GM18907 (cell line): ENCODE results near the gene RAB11FIP3.

ENCODE experiments used
- ATAC-seq: cut with Tn5 transposase; IDR thresholded peaks from one replicate; pipeline ENCODE4 v1.9.1; 2021; ENCODE audit warnings: mild to moderate bottlenecking, moderate library complexity; ENCODE audit not compliant: unreplicated experiment

Gene RAB11FIP3

GRCh38 chr16:551210-551609 is 125.8 kb downstream of the RAB11FIP3 start:
- ATAC-seq: no peak

GRCh38 chr16:552171-552570 is 126.7 kb downstream of the RAB11FIP3 start:
- no peak for ATAC-seq

- ATAC-seq: no peak
These were observed 128.3 kb downstream of the RAB11FIP3 start for GRCh38 chr16:553601-554296.

DNA sequence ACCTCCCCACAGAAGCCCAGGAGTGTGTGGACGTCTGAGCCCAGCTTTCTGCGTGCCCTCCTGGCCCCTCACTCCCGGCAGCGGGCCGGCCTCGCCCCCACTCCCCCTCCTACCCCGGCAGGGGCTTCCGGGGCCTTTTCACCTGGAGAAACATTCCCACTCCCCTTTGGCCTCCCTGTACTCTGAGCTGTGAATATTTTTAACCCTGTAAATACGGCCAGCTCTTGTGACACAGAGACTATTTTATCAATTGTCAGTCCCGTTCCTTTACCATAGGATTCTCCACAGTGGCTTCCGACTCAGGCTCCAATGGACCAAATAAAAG is 128.8 kb downstream of the RAB11FIP3 start:
- no peak for ATAC-seq

- no peak for ATAC-seq
These were observed 129.4 kb downstream of the RAB11FIP3 start for GRCh38 chr16:554640-555365.

GRCh38 chr16:555528-556473 is 130.4 kb downstream of the RAB11FIP3 start:
- no peak for ATAC-seq

DNA sequence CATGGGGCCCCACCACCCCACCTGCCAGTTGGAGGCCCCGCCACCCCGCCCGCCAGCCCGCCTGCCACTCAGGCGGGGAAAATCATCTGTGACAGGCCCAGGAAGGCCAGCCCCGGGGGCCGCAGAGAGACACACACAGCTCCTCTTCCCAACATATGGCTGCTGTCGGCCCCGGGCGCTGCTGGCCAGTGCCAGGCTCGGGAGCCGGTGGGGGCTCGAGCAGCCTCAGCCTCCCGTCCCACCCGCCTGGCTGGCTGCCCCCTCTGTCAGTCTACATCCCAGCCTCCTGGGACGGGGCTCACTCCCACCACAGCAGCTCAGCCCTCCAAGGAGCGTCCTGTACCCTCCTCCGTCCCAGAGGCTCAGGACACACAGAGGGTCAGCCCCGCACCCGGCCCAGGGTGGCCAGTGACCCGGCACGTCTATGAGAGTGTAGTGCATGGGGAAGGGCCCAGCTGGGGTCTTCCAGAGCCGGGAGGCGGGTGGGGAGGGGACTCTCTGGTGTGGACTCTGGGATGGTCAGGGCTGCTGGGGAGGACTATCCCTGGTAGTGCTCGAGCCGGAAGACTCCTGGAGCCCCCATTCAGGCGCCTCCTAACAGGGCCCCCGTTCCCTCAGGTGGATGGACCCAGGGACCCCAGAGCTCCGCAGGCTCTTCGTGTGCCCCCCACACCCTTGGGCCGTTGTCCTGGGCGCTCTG is 131.2 kb downstream of the RAB11FIP3 start:
- ATAC-seq: no peak

DNA sequence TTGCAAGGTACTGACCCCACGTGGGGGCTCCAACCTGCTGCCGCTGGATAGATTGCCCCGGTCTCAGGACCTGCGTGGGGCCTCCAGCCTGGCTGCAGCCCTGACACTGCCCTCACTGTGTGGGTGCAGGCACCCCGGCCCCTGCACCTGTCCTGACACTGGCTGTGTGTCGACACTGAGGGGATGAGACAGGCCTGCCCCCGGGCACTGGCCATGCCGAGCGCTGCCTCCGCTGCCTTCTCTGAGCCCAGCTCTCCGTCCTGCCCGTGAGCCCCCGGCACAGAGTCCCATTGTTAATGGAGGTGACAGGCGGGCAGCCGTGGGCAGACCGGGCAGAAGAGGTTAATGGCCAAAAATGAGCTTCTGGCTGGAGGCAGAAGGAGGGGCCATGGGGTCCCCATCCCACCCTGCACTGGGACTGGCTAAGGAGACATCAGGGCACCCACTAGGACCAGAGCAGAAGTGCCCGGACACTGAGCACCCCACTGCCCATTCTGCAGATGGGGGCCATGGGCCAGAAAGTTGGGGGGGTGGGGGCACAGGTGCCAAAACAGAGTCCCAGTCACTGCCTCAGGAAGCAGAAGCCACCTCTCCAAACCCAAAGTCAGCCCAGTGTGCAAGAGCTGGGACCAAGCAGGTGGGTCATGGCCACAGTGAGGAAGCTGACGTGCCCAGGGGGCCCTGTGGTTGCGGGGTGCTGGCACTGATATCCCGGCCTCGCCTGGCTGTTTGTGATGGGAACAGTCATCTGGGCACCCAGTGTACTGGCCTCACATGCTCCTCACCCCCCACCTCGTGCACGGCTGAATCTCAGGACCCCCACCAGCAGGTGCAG is 132.2 kb downstream of the RAB11FIP3 start:
- no peak for ATAC-seq

DNA sequence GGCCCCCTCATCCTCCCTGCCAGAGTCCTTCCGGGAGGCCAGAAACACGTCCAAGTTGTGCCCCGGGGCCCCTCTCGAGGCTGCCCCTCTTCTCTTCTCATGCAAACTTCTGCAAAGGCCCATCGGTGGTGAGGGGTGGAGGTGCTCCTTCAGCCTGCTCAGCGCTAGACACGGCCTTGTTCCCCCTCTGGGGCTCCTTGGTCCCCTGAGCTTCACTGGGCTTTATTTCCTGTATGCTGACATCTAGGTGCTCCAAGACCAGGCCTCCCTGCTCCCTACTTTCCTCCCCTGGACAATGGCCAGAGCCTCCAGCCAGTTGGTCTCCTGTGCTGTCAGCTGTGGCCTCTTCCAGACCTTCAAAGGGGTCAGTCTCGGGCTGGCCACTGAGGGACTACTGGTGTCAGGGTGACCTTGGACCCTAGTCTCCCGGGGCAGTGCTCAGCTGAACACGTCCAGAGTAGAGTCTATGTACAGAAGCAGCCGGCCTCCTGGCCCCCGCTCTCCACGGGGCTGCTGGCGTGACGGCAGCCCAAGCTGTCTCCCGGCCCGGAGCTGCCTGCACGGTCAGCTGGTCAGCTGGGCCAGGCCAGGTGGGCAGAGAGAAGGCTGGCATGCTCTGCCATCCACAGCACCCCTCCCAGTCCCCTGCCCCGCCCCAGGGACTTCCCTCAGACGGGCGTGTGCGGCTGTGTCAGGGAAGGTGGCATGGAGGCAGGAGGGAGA is 133.0 kb downstream of the RAB11FIP3 start:
- no peak for ATAC-seq

GRCh38 chr16:559021-559380 is 133.6 kb downstream of the RAB11FIP3 start:
- no peak for ATAC-seq

DNA sequence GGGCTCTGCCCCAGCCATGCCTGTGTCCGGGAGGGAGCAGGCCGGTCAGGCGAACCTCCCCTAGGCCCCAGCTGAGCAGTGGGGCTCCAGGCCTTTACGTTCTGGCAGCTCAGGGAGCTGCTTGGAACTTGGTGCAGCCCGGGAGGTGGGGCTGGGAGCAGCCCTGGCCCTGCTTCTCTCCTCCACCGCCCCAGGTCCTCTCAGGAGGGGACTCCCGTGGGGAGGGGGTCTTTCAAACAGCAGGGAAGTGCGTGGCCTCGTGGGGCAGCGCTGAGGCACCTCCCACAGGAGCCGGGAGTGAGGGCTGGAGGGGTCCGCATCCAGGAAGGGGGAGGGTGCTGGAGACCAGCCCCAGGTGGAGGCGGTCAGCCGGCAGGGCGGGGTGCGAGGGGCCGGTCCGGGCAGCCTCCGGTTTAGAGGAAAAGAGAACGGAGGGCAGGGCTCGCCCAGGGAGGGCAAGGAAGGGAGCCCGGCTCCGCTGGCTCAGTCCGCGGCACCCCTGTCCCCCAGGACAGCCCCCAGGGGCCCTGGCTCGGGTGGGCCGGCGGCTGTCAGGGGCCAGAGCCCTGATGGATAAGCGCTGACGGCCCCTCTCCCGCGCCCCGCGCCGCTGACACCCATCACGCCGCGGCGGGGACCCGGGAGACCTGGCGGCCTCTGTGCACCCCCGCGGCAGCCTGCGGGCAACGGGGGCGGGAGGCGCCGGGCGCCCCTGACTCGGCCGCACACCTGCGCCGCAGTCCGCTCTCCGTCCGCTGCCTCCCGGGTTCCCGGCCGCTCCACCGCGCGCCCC is 134.2 kb downstream of the RAB11FIP3 start:
- ATAC-seq: no peak

DNA sequence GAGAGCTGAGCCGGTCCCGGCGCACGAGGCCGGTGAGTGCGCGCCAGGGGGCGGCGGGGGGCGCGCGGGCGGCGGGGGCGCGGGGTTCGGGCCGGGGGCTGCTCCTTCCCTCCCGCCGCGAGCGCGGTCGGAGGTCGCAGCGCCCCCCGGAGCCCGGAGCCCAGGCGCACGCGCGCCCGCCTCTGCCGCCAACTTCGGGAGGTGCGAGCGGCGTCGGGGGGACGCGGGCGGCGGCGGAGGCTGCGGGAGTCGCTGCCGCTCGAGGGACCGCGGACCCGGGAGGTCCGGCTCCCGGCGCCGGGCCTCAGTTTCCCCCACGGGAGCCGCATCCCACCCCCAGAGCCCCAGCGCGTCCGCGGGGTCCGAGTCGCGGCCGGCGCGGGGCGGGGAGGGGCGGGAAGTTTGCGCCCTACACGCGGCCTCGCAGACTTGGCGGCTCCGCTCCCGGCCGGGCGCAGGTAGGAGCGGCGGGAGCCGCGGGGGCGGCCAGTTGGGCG is 134.8 kb downstream of the RAB11FIP3 start, which contains the start of gene PRR35:
Gene PRR35, plus strand, starts transcription at position 191 of the 497 bp plus-strand sequence. CDS start 2,901 bp downstream, outside the sequence.
- ATAC-seq: no peak

DNA sequence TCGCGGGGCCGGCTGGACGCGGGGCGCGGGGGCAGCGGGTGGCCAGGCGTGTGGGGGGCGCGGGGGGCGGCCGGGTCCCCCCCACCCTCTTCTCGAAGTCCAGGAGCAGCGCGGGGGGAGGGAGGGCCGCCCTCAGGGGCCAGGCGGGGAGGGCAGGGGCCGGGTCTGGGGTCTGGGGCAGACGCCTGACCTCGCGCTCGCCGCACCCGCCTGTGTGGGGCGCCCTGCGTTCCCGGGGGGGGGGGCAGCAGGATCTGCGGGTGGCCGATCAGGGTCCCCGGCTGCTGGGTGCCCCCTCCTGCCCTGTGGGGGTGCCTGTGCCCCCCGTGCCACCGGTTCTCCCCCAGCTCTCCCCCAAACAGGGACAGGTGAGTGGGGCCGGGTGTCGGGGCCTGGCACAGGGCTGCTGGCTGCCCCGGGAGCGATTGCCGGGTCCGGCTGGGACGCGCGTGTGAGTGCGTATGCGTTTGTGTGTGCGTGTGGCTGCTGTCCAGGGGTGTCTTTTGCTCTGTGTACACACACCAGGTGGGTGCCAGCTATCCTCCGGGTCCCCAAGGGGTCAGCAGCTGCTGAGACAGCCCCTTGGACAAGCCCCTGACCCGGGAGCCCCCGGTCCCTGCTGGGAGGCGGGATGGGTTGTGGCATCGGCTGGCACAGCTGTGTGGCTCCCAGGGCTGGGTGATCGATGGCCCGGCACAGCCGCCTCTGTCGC is 135.4 kb downstream of the RAB11FIP3 start:
- ATAC-seq: no peak

DNA sequence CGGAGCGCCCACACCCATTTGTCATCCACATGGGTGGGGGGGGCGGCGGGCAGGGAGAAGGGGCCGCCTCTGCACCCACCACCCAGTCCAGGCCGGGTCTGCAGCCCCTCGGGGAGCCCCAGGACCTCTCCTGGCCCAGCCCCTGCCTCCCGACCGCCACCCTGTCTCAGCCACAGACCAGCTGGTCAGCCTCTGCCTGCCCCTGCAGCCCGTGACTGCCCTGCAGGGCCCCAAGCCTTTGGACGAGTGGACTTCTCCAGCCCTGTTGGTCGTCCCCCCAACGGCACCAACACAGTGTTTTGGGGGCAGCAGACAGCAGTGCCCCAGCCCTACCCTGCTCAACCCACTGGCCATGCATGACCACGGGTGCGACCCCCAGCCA is 136.0 kb downstream of the RAB11FIP3 start:
- no peak for ATAC-seq

- no peak for ATAC-seq
These were observed 136.8 kb downstream of the RAB11FIP3 start for GRCh38 chr16:561957-562938.

DNA sequence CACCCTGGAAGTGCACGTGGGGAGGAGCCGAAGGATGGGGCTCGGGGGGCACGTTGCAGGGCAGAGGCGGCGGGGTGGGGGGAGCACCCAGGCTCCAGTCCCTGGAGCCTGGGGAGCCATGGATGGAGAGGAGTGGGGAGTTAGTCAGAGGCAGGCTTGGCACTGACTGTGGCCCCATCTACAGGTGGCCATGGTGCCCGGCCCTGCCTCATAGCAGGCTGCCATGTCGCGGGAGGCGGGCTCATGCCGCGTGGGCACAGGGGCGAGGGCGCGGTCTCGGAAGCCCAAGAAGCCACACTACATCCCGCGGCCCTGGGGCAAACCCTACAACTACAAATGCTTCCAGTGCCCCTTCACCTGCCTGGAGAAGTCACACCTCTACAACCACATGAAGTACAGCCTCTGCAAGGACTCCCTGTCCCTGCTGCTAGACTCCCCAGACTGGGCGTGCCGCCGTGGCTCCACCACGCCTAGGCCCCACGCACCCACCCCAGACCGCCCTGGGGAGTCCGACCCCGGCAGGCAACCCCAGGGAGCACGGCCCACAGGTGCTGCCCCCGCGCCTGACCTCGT is 137.7 kb downstream of the RAB11FIP3 start:
- no peak for ATAC-seq
